ENCODE results near the gene SRRD.
"Not testable (repeated sequence)": the region's sequence is repeated elsewhere in the genome, so short reads cannot be mapped to it uniquely, and the experiment has no call there.

The SRRD gene

DNA sequence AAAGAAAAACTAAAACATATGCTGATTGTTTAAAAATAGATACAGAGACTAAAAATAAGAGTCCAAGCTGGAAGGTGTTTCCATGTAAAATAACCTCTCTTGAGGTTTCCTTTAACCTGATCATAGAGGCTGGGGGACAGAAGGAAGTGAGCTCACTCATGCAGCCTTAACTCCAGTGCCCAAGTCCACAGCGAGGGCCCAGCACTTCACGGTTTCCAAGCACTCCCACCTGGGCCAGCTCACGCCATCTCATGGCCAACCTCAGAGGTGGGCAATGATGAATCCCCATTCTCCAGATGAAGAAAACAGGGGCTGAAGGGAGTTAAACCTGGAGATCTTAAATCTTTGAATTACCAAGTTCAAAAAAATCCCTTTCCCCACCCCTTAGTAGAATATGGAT is 43.5 kb downstream of the SRRD start:
- Histone ChIP-seq H3K4me3 (IDR thresholded peaks at IDR 0.05; ENCODE audit: insufficient read depth, low read depth, low read length) (no peak overlapping the region), H3K4me2 (no peak overlapping the region), H3K4me1 (ENCODE audit: low read depth, poor library complexity, severe bottlenecking) (peaks cover 32% of the 10 kb centered on the region), H3K9ac (no peak overlapping the region), H3K27me3 (ENCODE audit: insufficient read depth, low read depth) (no peaks in the 10 kb centered on the region), H4K20me1 (ENCODE audit: insufficient read depth) (no peaks in the 10 kb centered on the region), H3K27ac (no peak overlapping the region), H2AFZ (ENCODE audit: low read depth) (no peak overlapping the region), H3K79me2 (ENCODE audit: insufficient read depth, low read depth) (no peaks in the 10 kb centered on the region; the same call in 1 of the 2 replicates), H3K36me3 (ENCODE audit: insufficient read depth) (peaks cover 6% of the 10 kb centered on the region; the same call in 1 of the 2 replicates)
- no peak for TF ChIP-seq CTCF (conservative IDR thresholded peaks at IDR 0.05; ENCODE audit: low read depth, low read length)

- Histone ChIP-seq H3K27ac (no peak overlapping the region), H3K4me2 (no peak overlapping the region), H3K79me2 (ENCODE audit: insufficient read depth, low read depth) (no peaks in the 10 kb centered on the region; the same call in 1 of the 2 replicates), H3K27me3 (ENCODE audit: insufficient read depth, low read depth) (no peaks in the 10 kb centered on the region), H3K36me3 (ENCODE audit: insufficient read depth) (peaks cover 6% of the 10 kb centered on the region; the same call in 1 of the 2 replicates), H3K9ac (no peak overlapping the region), H4K20me1 (ENCODE audit: insufficient read depth) (no peaks in the 10 kb centered on the region), H2AFZ (ENCODE audit: low read depth) (no peak overlapping the region), H3K4me3 (IDR thresholded peaks at IDR 0.05; ENCODE audit: insufficient read depth, low read depth, low read length) (no peak overlapping the region), H3K4me1 (ENCODE audit: low read depth, poor library complexity, severe bottlenecking) (peaks cover 38% of the 10 kb centered on the region)
- no peak for TF ChIP-seq CTCF (conservative IDR thresholded peaks at IDR 0.05; ENCODE audit: low read depth, low read length)
Measured at GRCh38 chr22:26527574-26528465, 44.1 kb downstream of the SRRD start.

DNA sequence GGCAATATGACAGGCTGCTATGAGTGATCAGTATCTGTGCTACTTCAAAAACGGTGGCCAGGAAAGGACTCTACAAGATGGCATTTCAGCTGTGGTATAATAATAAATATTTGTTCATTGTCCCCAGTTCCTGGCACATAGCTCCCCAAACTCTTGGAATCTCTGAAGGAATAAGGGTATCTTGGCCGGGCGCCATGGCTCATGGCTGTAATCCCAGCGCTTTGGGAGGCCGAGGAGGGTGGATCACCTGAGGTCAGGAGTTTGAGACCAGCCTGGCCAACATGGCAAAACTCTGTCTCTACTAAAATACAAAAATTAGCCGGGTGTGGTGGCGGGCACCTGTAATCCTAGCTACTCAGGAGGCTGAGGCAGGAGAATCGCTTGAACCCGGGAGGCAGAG is 44.8 kb downstream of the SRRD start:
- not testable (repeated sequence) for H3K4me2 ChIP-seq; H3K27me3 ChIP-seq (ENCODE audit: insufficient read depth, low read depth); H3K36me3 ChIP-seq (ENCODE audit: insufficient read depth); H3K27ac ChIP-seq; H3K4me3 ChIP-seq (IDR thresholded peaks at IDR 0.05; ENCODE audit: insufficient read depth, low read depth, low read length); H3K79me2 ChIP-seq (ENCODE audit: insufficient read depth, low read depth); H4K20me1 ChIP-seq (ENCODE audit: insufficient read depth); H3K9ac ChIP-seq; H2AFZ ChIP-seq (ENCODE audit: low read depth)
- H3K4me1 ChIP-seq (ENCODE audit: low read depth, poor library complexity, severe bottlenecking): peaks cover 45% of the 10 kb centered on the region

DNA sequence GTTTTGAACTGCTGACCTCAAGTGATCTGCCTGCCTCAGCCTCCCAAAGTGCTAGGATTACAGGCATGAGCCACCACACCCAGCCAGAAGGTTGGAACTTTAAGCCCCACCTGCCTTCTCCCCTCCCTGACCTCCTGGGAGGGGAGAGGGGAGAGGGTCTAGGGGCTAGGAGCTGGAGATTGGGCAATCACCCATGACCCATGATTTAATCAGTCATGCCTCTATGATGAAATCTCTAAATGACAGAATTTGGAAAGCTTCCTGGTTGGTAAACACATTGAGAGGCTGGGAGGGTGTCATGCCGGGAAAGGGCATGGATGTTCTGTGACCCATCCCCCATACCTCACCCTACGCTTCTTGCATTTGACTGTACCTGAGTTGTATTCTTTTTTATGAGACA is 45.7 kb downstream of the SRRD start:
- Histone ChIP-seq H3K27ac (no peak overlapping the region), H3K36me3 (ENCODE audit: insufficient read depth) (peaks cover 6% of the 10 kb centered on the region; the same call in 1 of the 2 replicates), H3K27me3 (ENCODE audit: insufficient read depth, low read depth) (no peaks in the 10 kb centered on the region), H3K4me2 (no peak overlapping the region), H3K4me1 (ENCODE audit: low read depth, poor library complexity, severe bottlenecking) (peaks cover 53% of the 10 kb centered on the region), H2AFZ (ENCODE audit: low read depth) (no peak overlapping the region), H4K20me1 (ENCODE audit: insufficient read depth) (no peaks in the 10 kb centered on the region), H3K79me2 (ENCODE audit: insufficient read depth, low read depth) (no peaks in the 10 kb centered on the region; the same call in 1 of the 2 replicates), H3K9ac (no peak overlapping the region), H3K4me3 (IDR thresholded peaks at IDR 0.05; ENCODE audit: insufficient read depth, low read depth, low read length) (no peak overlapping the region)
- TF ChIP-seq CTCF (conservative IDR thresholded peaks at IDR 0.05; ENCODE audit: low read depth, low read length): no peak
